Measurements from ENCODE around the gene DMC1. TPM values are rescaled to one million over a fixed set of nuclear protein-coding genes. Genes with fewer than 3 reads are reported as not detected.

DMC1 gene
- total RNA-seq, 1 donor from 2014 or later: 2.2 TPM

GRCh38 chr22:38505541-38506117 is 64.4 kb downstream of the DMC1 start:
- Mint-ChIP-seq H3K4me3 (ENCODE audit: low read depth) (peak overlapping the region; percentile 99), H3K27me3 (no peaks in the 10 kb centered on the region), H3K27ac (peak overlapping the region; percentile 100), H3K9me3 (ENCODE audit: low read depth) (no peaks in the 10 kb centered on the region), H3K36me3 (ENCODE audit: insufficient read depth) (peaks cover 24% of the 10 kb centered on the region), H3K4me1 (ENCODE audit: low read depth) (peaks cover 26% of the 10 kb centered on the region)
- DNase-seq (ENCODE audit: low spot score, unreplicated experiment): peak; percentile 29
- TF ChIP-seq CTCF (IDR thresholded peaks at IDR 0.05; ENCODE audit: unreplicated experiment): no peak

GRCh38 chr22:38504731-38505540 is 65.0 kb downstream of the DMC1 start:
- Mint-ChIP-seq H3K36me3 (ENCODE audit: insufficient read depth) (peaks cover 24% of the 10 kb centered on the region), H3K4me1 (ENCODE audit: low read depth) (peaks cover 26% of the 10 kb centered on the region), H3K27me3 (no peaks in the 10 kb centered on the region), H3K9me3 (ENCODE audit: low read depth) (no peaks in the 10 kb centered on the region), H3K27ac (peak overlapping the region; percentile 98), H3K4me3 (ENCODE audit: low read depth) (peak overlapping the region; percentile 99)
- no peak for TF ChIP-seq CTCF (IDR thresholded peaks at IDR 0.05; ENCODE audit: unreplicated experiment)
- no peak for DNase-seq (ENCODE audit: low spot score, unreplicated experiment)

- H3K4me1 Mint-ChIP-seq (ENCODE audit: low read depth): peaks cover 26% of the 10 kb centered on the region
- peak overlapping the region; percentile 99 for H3K4me3 Mint-ChIP-seq (ENCODE audit: low read depth)
- no peak for DNase-seq (ENCODE audit: low spot score, unreplicated experiment)
- peak overlapping the region; percentile 92 for H3K27ac Mint-ChIP-seq
- TF ChIP-seq CTCF (IDR thresholded peaks at IDR 0.05; ENCODE audit: unreplicated experiment): no peak
- no peaks in the 10 kb centered on the region for H3K9me3 Mint-ChIP-seq (ENCODE audit: low read depth)
- H3K36me3 Mint-ChIP-seq (ENCODE audit: insufficient read depth): peaks cover 37% of the 10 kb centered on the region
- no peaks in the 10 kb centered on the region for H3K27me3 Mint-ChIP-seq
These were observed 67.0 kb downstream of the DMC1 start for GRCh38 chr22:38503021-38503420.

- Mint-ChIP-seq H3K9me3 (ENCODE audit: low read depth) (no peaks in the 10 kb centered on the region), H3K27me3 (no peaks in the 10 kb centered on the region), H3K4me3 (ENCODE audit: low read depth) (peak overlapping the region; percentile 99), H3K4me1 (ENCODE audit: low read depth) (peaks cover 26% of the 10 kb centered on the region), H3K27ac (peak overlapping the region; percentile 92), H3K36me3 (ENCODE audit: insufficient read depth) (peaks cover 40% of the 10 kb centered on the region)
- TF ChIP-seq CTCF (IDR thresholded peaks at IDR 0.05; ENCODE audit: unreplicated experiment): no peak
- DNase-seq (ENCODE audit: low spot score, unreplicated experiment): no peak
These were observed 67.9 kb downstream of the DMC1 start for GRCh38 chr22:38501797-38502672.

- Mint-ChIP-seq H3K4me3 (ENCODE audit: low read depth) (no peak overlapping the region), H3K4me1 (ENCODE audit: low read depth) (peaks cover 7% of the 10 kb centered on the region), H3K9me3 (ENCODE audit: low read depth) (no peaks in the 10 kb centered on the region), H3K27ac (no peak overlapping the region), H3K27me3 (no peaks in the 10 kb centered on the region), H3K36me3 (ENCODE audit: insufficient read depth) (peaks cover 47% of the 10 kb centered on the region)
- no peak for DNase-seq (ENCODE audit: low spot score, unreplicated experiment)
- TF ChIP-seq CTCF (IDR thresholded peaks at IDR 0.05; ENCODE audit: unreplicated experiment): no peak
These were observed 72.1 kb downstream of the DMC1 start for GRCh38 chr22:38497869-38498268.

Measured in progenitor cell of endocrine pancreas (in vitro differentiated cells).